Right cardiac atrium (tissue), 5 donors: Measurements from ENCODE around the gene SERPINB2. TPM values are rescaled to one million over a fixed set of nuclear protein-coding genes. Genes with fewer than 3 reads are reported as not detected.

ENCODE experiments used
- ATAC-seq, 2 donors: fragments of 200-7000 bp; cut with Tn5 transposase; one replicate each; pipeline versions ENCODE4 v1.8.0 to v1.9.1; 2020; ENCODE audit warnings: moderate library complexity in 2 of 2, mild to moderate bottlenecking in 1 of 2
- DNase-seq, 3 donors: peaks; one replicate each; pipeline ENCODE4 v3.0.0-alpha.2; 2020
- H3K27ac ChIP-seq: one replicate; pipeline ENCODE4 v1.5.1; 2013; ENCODE audit warnings: mild to moderate bottlenecking, low read length, control low read depth, moderate library complexity
- H3K27me3 ChIP-seq: one replicate; pipeline ENCODE4 v1.6.1; 2013; ENCODE audit not compliant: control insufficient read depth, insufficient read depth
- H3K4me1 ChIP-seq: one replicate; pipeline ENCODE4 v1.6.1; 2013; ENCODE audit warnings: low read length; ENCODE audit not compliant: control insufficient read depth, insufficient read depth
- H3K4me3 ChIP-seq: one replicate; pipeline ENCODE4 v1.5.1; 2013; ENCODE audit warnings: low read length, control low read depth
- H3K9me3 ChIP-seq: one replicate; pipeline ENCODE4 v1.6.1; 2013; ENCODE audit warnings: low read length; ENCODE audit not compliant: control insufficient read depth
- WGBS: extraction: QIAGEN DNeasy Blood & Tissue Kit; methylation state at CpG from one replicate; pipeline ENCODE4 v1.1.7; 2013; 5-methylcytosine and 5-hydroxymethylcytosine counted together
- intact Hi-C, 4 donors: fragments of 100-400 bp; cut with DNase I; formaldehyde crosslinking; loops; one replicate each; pipeline versions ENCODE4 v1.11.0 to v1.14.0; 2022 to 2023
- long read RNA-seq, 4 donors: library from polyadenylated mRNA; unstranded; transcript quantifications; one replicate each; pipeline ENCODE4 v2.0.0, GENCODE V29; 2020 to 2021
- polyA plus RNA-seq: library from polyadenylated mRNA; stranded (reverse); fragments of 200-250 nt; gene quantifications from one replicate; pipeline ENCODE4 v1.2.3, GENCODE V29; 2013
- total RNA-seq, 4 donors: library from RNA; stranded (reverse); fragmentation: NEBNext Ultra II Directional; extraction: Animal tissue kit (Norgen Biotek cat#: 25700); gene quantifications; one replicate each; pipeline ENCODE4 v1.2.1, GENCODE V29; 2021
- donor health status: healthy with polysubstance abuse.
- donor health status: DM: no; HTN: yes; CAD: no.
- donor health status: DM: no; HTN: no; CAD: no.
- donor health status: DM: no; HTN: yes; CAD: no; lungs with severe emphysema.
- donor health status: DM: yes; HTN: yes; CAD: no.

SERPINB2 gene, protein sequence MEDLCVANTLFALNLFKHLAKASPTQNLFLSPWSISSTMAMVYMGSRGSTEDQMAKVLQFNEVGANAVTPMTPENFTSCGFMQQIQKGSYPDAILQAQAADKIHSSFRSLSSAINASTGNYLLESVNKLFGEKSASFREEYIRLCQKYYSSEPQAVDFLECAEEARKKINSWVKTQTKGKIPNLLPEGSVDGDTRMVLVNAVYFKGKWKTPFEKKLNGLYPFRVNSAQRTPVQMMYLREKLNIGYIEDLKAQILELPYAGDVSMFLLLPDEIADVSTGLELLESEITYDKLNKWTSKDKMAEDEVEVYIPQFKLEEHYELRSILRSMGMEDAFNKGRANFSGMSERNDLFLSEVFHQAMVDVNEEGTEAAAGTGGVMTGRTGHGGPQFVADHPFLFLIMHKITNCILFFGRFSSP
- total RNA-seq (not detected), polyA plus RNA-seq (not detected)
- long read RNA-seq, donor 1 = 0 reads
- long read RNA-seq, donor 2 = 0 reads
- long read RNA-seq, donor 3 = 0 reads
- long read RNA-seq, donor 4 = 0 reads

GRCh38 chr18:63887424-63887823 is at the start of gene SERPINB2:
Gene SERPINB2, plus strand, starts transcription at chr18:63887705. Its CDS starts 3,740 bp downstream, at chr18:63891445.
- Histone ChIP-seq H3K4me3 (no peak within 1 kb of the TSS), H3K9me3 (no peaks in the 10 kb centered on the region), H3K4me1 (peaks cover 1% of the 10 kb centered on the region), H3K27me3 (no peaks in the 10 kb centered on the region), H3K27ac (no peak within 1 kb of the TSS)
- DNase-seq (no peak), ATAC-seq (no peak)
- 66% methylated on average over 1 of the region's 1 CpG for WGBS
- intact Hi-C loops = no loop called here

DNA sequence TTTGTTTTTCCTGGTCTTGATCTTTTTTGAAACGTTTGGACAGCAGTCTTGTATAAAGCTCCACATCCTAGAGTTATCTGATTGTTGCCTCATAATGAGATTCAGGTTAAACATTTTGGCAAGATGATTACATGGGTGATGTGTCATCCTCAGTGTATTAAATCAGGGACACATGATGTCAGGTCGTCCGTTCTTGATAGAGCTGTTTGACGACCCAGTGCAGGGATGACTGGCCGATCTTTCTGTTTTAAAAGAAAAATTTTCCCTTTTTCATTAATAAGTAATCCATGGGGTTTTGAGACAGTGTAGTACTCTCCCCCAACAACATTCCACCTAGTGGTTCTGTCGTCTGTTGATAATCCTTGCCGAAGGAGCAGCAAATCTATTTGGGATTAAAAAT is 44.5 kb upstream of the SERPINB2 start:
- WGBS = 64% methylated on average over 7 of the region's 7 CpGs
- intact Hi-C loops = loop anchor here in 2 of 4 donors (10.0 kb wide), 1 partner anchor 318 kb away; no protein-coding TSS in a partner anchor
- no peaks in the 10 kb centered on the region for H3K9me3 ChIP-seq

DNA sequence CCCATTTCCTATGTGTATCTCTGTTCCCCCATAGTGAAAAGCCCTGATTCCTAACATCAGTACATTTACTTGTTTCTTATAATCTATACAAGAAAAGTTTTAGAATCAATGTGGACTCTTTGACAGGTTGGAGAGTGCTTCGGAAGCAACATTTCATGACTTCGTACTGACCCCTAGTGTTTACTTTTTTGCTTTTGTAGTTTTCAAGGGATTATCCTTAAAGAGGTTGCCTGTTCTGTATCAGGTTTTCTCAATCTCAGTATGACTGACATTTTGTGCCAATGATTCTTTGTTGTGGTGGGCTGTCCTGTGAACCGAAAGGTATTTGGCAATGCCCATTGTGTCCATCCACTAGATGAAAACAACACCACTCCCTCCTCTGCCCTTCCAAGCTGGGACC is 43.3 kb upstream of the SERPINB2 start:
- no peaks in the 10 kb centered on the region for H3K27me3 ChIP-seq
- ATAC-seq = no peak
- WGBS = 15% methylated on average over 3 of the region's 3 CpGs
- no peak overlapping the region for H3K27ac ChIP-seq
- no peaks in the 10 kb centered on the region for H3K4me1 ChIP-seq
- H3K9me3 ChIP-seq = no peaks in the 10 kb centered on the region
- no peak for DNase-seq
- intact Hi-C loops = loop anchor here in 2 of 4 donors (10.0 kb wide), 1 partner anchor 319 kb away; no protein-coding TSS in a partner anchor
- H3K4me3 ChIP-seq = no peak overlapping the region

More for the DNA sequence above, 44.5 kb upstream of the SERPINB2 start:
- no peak overlapping the region for H3K4me3 ChIP-seq
- H3K27me3 ChIP-seq = no peaks in the 10 kb centered on the region
- H3K4me1 ChIP-seq = no peaks in the 10 kb centered on the region
- DNase-seq = no peak
- no peak overlapping the region for H3K27ac ChIP-seq
- no peak for ATAC-seq

GRCh38 chr18:63848159-63848558 is 39.3 kb upstream of the SERPINB2 start:
- no peaks in the 10 kb centered on the region for H3K4me1 ChIP-seq
- intact Hi-C loops = loop anchor here (5.0 to 10.0 kb wide), 2 partner anchors 323 to 331 kb away; no protein-coding TSS in a partner anchor
- no peak overlapping the region for H3K27ac ChIP-seq
- DNase-seq = no peak
- no peak for ATAC-seq
- H3K4me3 ChIP-seq = no peak overlapping the region
- H3K9me3 ChIP-seq = no peaks in the 10 kb centered on the region
- WGBS = 3% methylated on average over 2 of the region's 2 CpGs
- no peaks in the 10 kb centered on the region for H3K27me3 ChIP-seq

- DNase-seq = no peak
- H3K4me1 ChIP-seq = no peaks in the 10 kb centered on the region
- 41% methylated on average over 4 of the region's 4 CpGs for WGBS
- intact Hi-C loops = no loop called here
- no peaks in the 10 kb centered on the region for H3K27me3 ChIP-seq
- no peak overlapping the region for H3K27ac ChIP-seq
- ATAC-seq = no peak
- no peaks in the 10 kb centered on the region for H3K9me3 ChIP-seq
- no peak overlapping the region for H3K4me3 ChIP-seq
Measured at GRCh38 chr18:63850020-63850419, 37.5 kb upstream of the SERPINB2 start.

- no peaks in the 10 kb centered on the region for H3K4me1 ChIP-seq
- no peaks in the 10 kb centered on the region for H3K9me3 ChIP-seq
- no peak overlapping the region for H3K27ac ChIP-seq
- WGBS = 65% methylated on average over 2 of the region's 2 CpGs
- no peaks in the 10 kb centered on the region for H3K27me3 ChIP-seq
- DNase-seq = no peak
- ATAC-seq = no peak
- no peak overlapping the region for H3K4me3 ChIP-seq
- intact Hi-C loops = no loop called here
Measured at GRCh38 chr18:63850636-63851035, 36.9 kb upstream of the SERPINB2 start.

- H3K27ac ChIP-seq = no peak overlapping the region
- H3K27me3 ChIP-seq = no peaks in the 10 kb centered on the region
- H3K9me3 ChIP-seq = no peaks in the 10 kb centered on the region
- no peaks in the 10 kb centered on the region for H3K4me1 ChIP-seq
- 31% methylated on average over 1 of the region's 1 CpG for WGBS
- ATAC-seq = no peak
- no peak overlapping the region for H3K4me3 ChIP-seq
- intact Hi-C loops = no loop called here
- no peak for DNase-seq
Measured at GRCh38 chr18:63858456-63858855, 29.0 kb upstream of the SERPINB2 start.

GRCh38 chr18:63859781-63860475 is 27.6 kb upstream of the SERPINB2 start:
- intact Hi-C loops = no loop called here
- WGBS = 81% methylated on average over 2 of the region's 2 CpGs
- H3K9me3 ChIP-seq = no peaks in the 10 kb centered on the region
- DNase-seq (no peak), ATAC-seq (no peak)
- no peaks in the 10 kb centered on the region for H3K27me3 ChIP-seq
- H3K27ac ChIP-seq = no peak overlapping the region
- no peaks in the 10 kb centered on the region for H3K4me1 ChIP-seq
- no peak overlapping the region for H3K4me3 ChIP-seq

DNA sequence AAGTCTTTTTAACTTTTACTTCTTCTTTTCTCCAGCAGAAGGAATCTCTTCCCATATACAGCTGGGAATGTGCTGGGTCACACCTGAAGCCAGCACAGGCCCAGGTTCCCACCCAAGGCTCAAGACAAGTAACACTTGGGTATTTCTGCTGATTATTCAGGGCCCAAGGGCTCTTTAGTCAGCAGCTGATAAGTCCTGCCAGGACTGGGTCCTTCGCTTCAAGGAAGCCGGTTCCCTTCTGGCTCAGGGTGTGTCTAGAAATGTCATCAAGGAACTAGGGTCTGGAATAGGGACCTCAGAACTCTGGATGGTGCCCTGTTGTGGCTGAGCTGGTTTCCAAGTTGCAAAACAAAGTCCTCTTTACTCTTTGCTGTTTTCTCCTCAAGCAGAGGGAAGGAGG is 27.0 kb upstream of the SERPINB2 start:
- intact Hi-C loops = no loop called here
- no peak for ATAC-seq
- 92% methylated on average over 2 of the region's 2 CpGs for WGBS
- H3K4me3 ChIP-seq = no peak overlapping the region
- DNase-seq = no peak
- no peak overlapping the region for H3K27ac ChIP-seq
- H3K4me1 ChIP-seq = no peaks in the 10 kb centered on the region
- H3K9me3 ChIP-seq = no peaks in the 10 kb centered on the region
- H3K27me3 ChIP-seq = no peaks in the 10 kb centered on the region

- ATAC-seq (no peak), DNase-seq (no peak)
- intact Hi-C loops = no loop called here
- WGBS = 79% methylated on average over 3 of the region's 3 CpGs
- Histone ChIP-seq H3K27me3 (no peaks in the 10 kb centered on the region), H3K9me3 (no peaks in the 10 kb centered on the region), H3K4me1 (no peaks in the 10 kb centered on the region), H3K4me3 (no peak overlapping the region), H3K27ac (no peak overlapping the region)
Measured at GRCh38 chr18:63867368-63868125, 20.0 kb upstream of the SERPINB2 start.
